HCT116 (cell line): ENCODE measurements around the gene PRR14. TPM values are rescaled to one million over a fixed set of nuclear protein-coding genes. Genes with fewer than 3 reads are reported as not detected.

Experiments used
- ATAC-seq: fragments of 200-7000 bp; cut with Tn5 transposase; 2 replicates; pipeline ENCODE4 v1.9.1; 2020; ENCODE audit warnings: mild to moderate bottlenecking, moderate library complexity
- BruUV-seq: library from RNA; stranded (reverse); fragments of 400-500 nt; replicated peaks from 2 replicates; lab custom pipeline; 2021; lab: Mats Ljungman, UMichigan
- CTCF ChIA-PET: fragments of 300-600 bp; sonication (Branson Sonifier 250); formaldehyde crosslinking; loops from one replicate; lab custom pipeline; 2021; ENCODE audit warnings: antibody characterized with exemption; lab: Charles Lee
- POLR2A ChIA-PET: fragments of 300-600, 350-600 bp; sonication (Branson Sonifier 250); formaldehyde crosslinking; loops from one replicate; lab custom pipeline; 2021; ENCODE audit warnings: antibody characterized with exemption; lab: Charles Lee
- RAD21 ChIA-PET, 2 experiments: fragments of 300-600 bp; sonication (Branson Sonifier 250); formaldehyde crosslinking; loops; one replicate each; lab custom pipeline; 2023; ENCODE audit warnings: low total read pairs in 2 of 2; ENCODE audit not compliant: uncharacterized antibody in 2 of 2, unreplicated experiment in 2 of 2, low non-redundant PET in 1 of 2; lab: Charles Lee
- DNase-seq: peaks from one replicate; pipeline ENCODE4 v3.0.0-alpha.2; 2010; ENCODE audit warnings: low read depth, low spot score
- H2AFZ ChIP-seq: fragments of 200-600 bp; shearing (Covaris generic), sonication (generic); 2 replicates; pipeline ENCODE4 v1.6.1; 2017; ENCODE audit warnings: low read depth, mixed run types, mixed read lengths, antibody characterized with exemption, low read length; ENCODE audit not compliant: poor library complexity, severe bottlenecking
- H3K27ac ChIP-seq: 2 replicates; pipeline ENCODE4 v1.5.1; 2012; ENCODE audit warnings: low read depth, low read length
- H3K27me3 ChIP-seq: fragments of 200-600 bp; sonication (generic); 2 replicates; pipeline ENCODE4 v1.6.1; 2016; ENCODE audit warnings: mixed run types, low read length, mixed read lengths; ENCODE audit not compliant: insufficient read depth
- H3K36me3 ChIP-seq, 2 experiments: fragments of 200-500 bp in 1 of 2; fragments of 200-600 bp in 1 of 2; sonication (Bioruptor generic) in 1 of 2; sonication (generic) in 1 of 2; 2 replicates each; pipeline versions ENCODE4 v1.5.1 to v1.6.1; 2014 to 2016; ENCODE audit warnings: low read length in 2 of 2, inconsistent platforms in 1 of 2, mixed read lengths in 1 of 2, mixed run types in 1 of 2; ENCODE audit not compliant: insufficient read depth in 2 of 2, control insufficient read depth in 1 of 2
- H3K4me1 ChIP-seq, 2 experiments: fragments of 200-600 bp in 1 of 2; sonication (generic) in 1 of 2; 2 replicates each; pipeline versions ENCODE4 v1.5.1 to v1.6.1; 2012 to 2017; ENCODE audit warnings: low read length in 2 of 2, inconsistent platforms in 1 of 2, mild to moderate bottlenecking in 1 of 2, mixed read lengths in 1 of 2, mixed run types in 1 of 2, moderate library complexity in 1 of 2; ENCODE audit not compliant: insufficient read depth in 2 of 2, control insufficient read depth in 1 of 2
- H3K4me2 ChIP-seq: fragments of 200-600 bp; sonication (generic); 2 replicates; pipeline ENCODE4 v1.6.1; 2017; ENCODE audit warnings: mixed run types, low read length, mixed read lengths
- H3K4me3 ChIP-seq, 2 experiments: fragments of 200-600 bp in 1 of 2; sonication (generic) in 1 of 2; replicated peaks in 1 of 2; 2 replicates each; pipeline ENCODE4 v1.5.1; 2011 to 2016; ENCODE audit warnings: low read length in 2 of 2, control low read depth in 1 of 2, low read depth in 1 of 2, mild to moderate bottlenecking in 1 of 2, mixed read lengths in 1 of 2, mixed run types in 1 of 2
- H3K79me2 ChIP-seq: fragments of 200-600 bp; sonication (generic); 2 replicates; pipeline ENCODE4 v1.6.1; 2017; ENCODE audit warnings: mild to moderate bottlenecking, mixed run types, low read length, moderate library complexity, mixed read lengths; ENCODE audit not compliant: insufficient read depth
- H3K9ac ChIP-seq: fragments of 200-600 bp; sonication (generic); 2 replicates; pipeline ENCODE4 v1.6.1; 2016; ENCODE audit warnings: low read length, mixed read lengths
- H3K9me2 ChIP-seq: fragments of 200-600 bp; sonication (generic), shearing (Covaris generic); 2 replicates; pipeline ENCODE4 v1.6.1; 2017; ENCODE audit warnings: mixed run types, mild to moderate bottlenecking, moderate library complexity; ENCODE audit not compliant: insufficient read depth
- H3K9me3 ChIP-seq, 2 experiments: fragments of 200-500 bp in 1 of 2; fragments of 200-600 bp in 1 of 2; sonication (Bioruptor generic) in 1 of 2; sonication (generic) in 1 of 2; 2 replicates each; pipeline ENCODE4 v1.6.1; 2014 to 2017; ENCODE audit warnings: low read length in 2 of 2, mixed read lengths in 2 of 2, inconsistent platforms in 1 of 2, low read depth in 1 of 2, mild to moderate bottlenecking in 1 of 2, mixed run types in 1 of 2, moderate library complexity in 1 of 2; ENCODE audit not compliant: control insufficient read depth in 1 of 2, insufficient read depth in 1 of 2
- H4K20me1 ChIP-seq: fragments of 200-600 bp; sonication (generic), shearing (Covaris generic); 2 replicates; pipeline ENCODE4 v1.6.1; 2017; ENCODE audit warnings: mixed run types, mild to moderate bottlenecking, moderate library complexity; ENCODE audit not compliant: insufficient read depth
- EZH2phosphoT487 ChIP-seq: fragments of 200-600 bp; IDR thresholded peaks from 2 replicates; pipeline ENCODE4 v1.6.1; 2018; ENCODE audit warnings: antibody characterized with exemption, borderline replicate concordance
- MAX ChIP-seq: IDR thresholded peaks from 2 replicates; pipeline ENCODE4 v1.6.1; 2012
- POLR2A ChIP-seq: IDR thresholded peaks from 2 replicates; pipeline ENCODE4 v1.7.0; 2011; ENCODE audit warnings: borderline replicate concordance; ENCODE audit not compliant: insufficient read depth, insufficient read length; ENCODE audit errors: extremely low read depth
- SP1 ChIP-seq: IDR thresholded peaks from 2 replicates; pipeline ENCODE4 v1.6.1; 2012; ENCODE audit warnings: low read depth
- TCF7L2 ChIP-seq: IDR thresholded peaks from 2 replicates; pipeline ENCODE4 v1.7.0; 2011; ENCODE audit warnings: borderline replicate concordance, inconsistent platforms; ENCODE audit not compliant: insufficient read depth, insufficient read length; ENCODE audit errors: extremely low read depth
- ZNF274 ChIP-seq: fragments of 200-500 bp; sonication (Bioruptor generic); IDR thresholded peaks from 2 replicates; pipeline ENCODE4 v1.6.1; 2014; ENCODE audit warnings: mild to moderate bottlenecking, low read depth, low read length, inconsistent platforms
- intact Hi-C: fragments of 100-400 bp; cut with micrococcal nuclease; formaldehyde crosslinking; loops from 2 replicates; pipeline ENCODE4 v1.10.0; 2022
- total RNA-seq: library from RNA; stranded (reverse); gene quantifications from one replicate; pipeline ENCODE4 v1.2.1, GENCODE V29; 2021; ENCODE audit not compliant: unreplicated experiment
- TF ChIP-seq, protein P1 (sequence below): IDR thresholded peaks from 2 replicates; pipeline ENCODE4 v1.6.1; 2011; ENCODE audit warnings: mild to moderate bottlenecking, low read length, moderate library complexity; ENCODE audit not compliant: insufficient replicate concordance; ENCODE audit errors: extremely low read depth

The PRR14 gene
- total RNA-seq, 1 experiment from 2014 or later = 56.2 TPM

- H3K9ac ChIP-seq = peak overlapping the region; percentile 100
- DNase-seq = no peak
These were observed 46.7 kb downstream of the PRR14 start for GRCh38 chr16:30697264-30698138.

More at GRCh38 chr16:30697264-30698138, 46.7 kb downstream of the PRR14 start:
- CTCF ChIA-PET = interaction anchor here (0.9 to 2.5 kb wide), 4 partner anchors 38 to 327 kb away, joined by 3 to 8 read pairs (median 5); partner anchors contain the start of genes DCTPP1, FBRS, PRR14 and TBC1D10B
- POLR2A ChIA-PET = interaction anchor here (1.0 to 1.8 kb wide), 3 partner anchors 38 to 67 kb away, joined by 3 to 4 read pairs (median 3); no protein-coding TSS in a partner anchor
- Histone ChIP-seq H3K4me1 (peaks cover 13 to 28% of the 10 kb centered on the region in 2 experiments), H3K27ac (peak overlapping the region; percentile 100), H2AFZ (peak overlapping the region; percentile 66), H3K4me2 (peak overlapping the region; percentile 94), H3K79me2 (peaks cover 35% of the 10 kb centered on the region), H3K9me3 (no peaks in the 10 kb centered on the region), H3K9me2 (no peaks in the 10 kb centered on the region), H3K4me3 (peak overlapping the region; percentile 94 to 95), H3K27me3 (no peaks in the 10 kb centered on the region), H4K20me1 (no peaks in the 10 kb centered on the region), H3K36me3 (peaks cover 8 to 23% of the 10 kb centered on the region in 2 experiments)
- BruUV-seq = TSS peak; percentile 84
- RAD21 ChIA-PET = interaction anchor here in 1 of 2 experiments (0.6 kb wide), 1 partner anchor 139 kb away, joined by 6 read pairs; no protein-coding TSS in a partner anchor
- TF ChIP-seq, protein P1, sequence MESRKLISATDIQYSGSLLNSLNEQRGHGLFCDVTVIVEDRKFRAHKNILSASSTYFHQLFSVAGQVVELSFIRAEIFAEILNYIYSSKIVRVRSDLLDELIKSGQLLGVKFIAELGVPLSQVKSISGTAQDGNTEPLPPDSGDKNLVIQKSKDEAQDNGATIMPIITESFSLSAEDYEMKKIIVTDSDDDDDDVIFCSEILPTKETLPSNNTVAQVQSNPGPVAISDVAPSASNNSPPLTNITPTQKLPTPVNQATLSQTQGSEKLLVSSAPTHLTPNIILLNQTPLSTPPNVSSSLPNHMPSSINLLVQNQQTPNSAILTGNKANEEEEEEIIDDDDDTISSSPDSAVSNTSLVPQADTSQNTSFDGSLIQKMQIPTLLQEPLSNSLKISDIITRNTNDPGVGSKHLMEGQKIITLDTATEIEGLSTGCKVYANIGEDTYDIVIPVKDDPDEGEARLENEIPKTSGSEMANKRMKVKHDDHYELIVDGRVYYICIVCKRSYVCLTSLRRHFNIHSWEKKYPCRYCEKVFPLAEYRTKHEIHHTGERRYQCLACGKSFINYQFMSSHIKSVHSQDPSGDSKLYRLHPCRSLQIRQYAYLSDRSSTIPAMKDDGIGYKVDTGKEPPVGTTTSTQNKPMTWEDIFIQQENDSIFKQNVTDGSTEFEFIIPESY = peak; percentile 98
- no peak for TF ChIP-seq POLR2A
- TF ChIP-seq SP1 = 0 out of 2 replicates have a peak, but pooled peaks have one; percentile 80
- TF ChIP-seq TCF7L2 = peak; percentile 18
- 0 out of 2 replicates have a peak, but pooled peaks have one; percentile 84 for TF ChIP-seq MAX
- no peak for TF ChIP-seq ZNF274
- no peak for TF ChIP-seq EZH2phosphoT487
- peak; percentile 85 for ATAC-seq
- intact Hi-C loops = loop anchor here (1.0 to 2.0 kb wide), 3 partner anchors 39 to 225 kb away; partner anchors contain the start of gene FBRS
